ENCODE measurements around the gene PIKFYVE.
"Not testable (repeated sequence)": the region's sequence is repeated elsewhere in the genome, so short reads cannot be mapped to it uniquely, and the experiment has no call there.

Gene PIKFYVE

GRCh38 chr2:208352644-208353567 is 86.9 kb downstream of the PIKFYVE start:
- DNase-seq (ENCODE audit: low read depth in 1 of 2, low spot score in 1 of 2): no peak
- Histone ChIP-seq H3K4me3 (replicated peaks; ENCODE audit: insufficient read depth, low read length) (no peak overlapping the region), H3K27ac (replicated peaks) (no peak overlapping the region), H3K27me3 (ENCODE audit: insufficient read depth, poor library complexity, severe bottlenecking) (no peaks in the 10 kb centered on the region)
- no peak for TF ChIP-seq REST (IDR thresholded peaks at IDR 0.05; ENCODE audit: insufficient replicate concordance, low read depth)
- no peak for TF ChIP-seq CTCF (IDR thresholded peaks at IDR 0.05; ENCODE audit: insufficient read depth, low read length)
- TF ChIP-seq POLR2AphosphoS5 (IDR thresholded peaks at IDR 0.05; ENCODE audit: low read depth): no peak
- TF ChIP-seq GABPA (IDR thresholded peaks at IDR 0.05; ENCODE audit: low read depth): no peak

- no peaks in the 10 kb centered on the region for H3K27me3 ChIP-seq (ENCODE audit: insufficient read depth, poor library complexity, severe bottlenecking)
- DNase-seq (ENCODE audit: low read depth in 1 of 2, low spot score in 1 of 2): peak; percentile 56 to 65
- TF ChIP-seq GABPA (IDR thresholded peaks at IDR 0.05; ENCODE audit: low read depth): no peak
- TF ChIP-seq SPI1 (IDR thresholded peaks at IDR 0.05; ENCODE audit: borderline replicate concordance, low read depth): no peak
- no peak for TF ChIP-seq REST (IDR thresholded peaks at IDR 0.05; ENCODE audit: insufficient replicate concordance, low read depth)
- no peak; the same call in 1 of the 2 replicates for TF ChIP-seq POLR2AphosphoS5 (IDR thresholded peaks at IDR 0.05; ENCODE audit: low read depth)
- peak overlapping the region; percentile 66 for H3K27ac ChIP-seq (replicated peaks)
- H3K4me3 ChIP-seq (replicated peaks; ENCODE audit: insufficient read depth, low read length): no peak overlapping the region
These were observed 88.9 kb downstream of the PIKFYVE start for GRCh38 chr2:208354964-208355381.

- H3K4me3 ChIP-seq (replicated peaks; ENCODE audit: insufficient read depth, low read length); DNase-seq (ENCODE audit: low read depth in 1 of 2, low spot score in 1 of 2); H3K27me3 ChIP-seq (ENCODE audit: insufficient read depth, poor library complexity, severe bottlenecking); H3K27ac ChIP-seq (replicated peaks): not testable (repeated sequence)
These were observed 90.4 kb downstream of the PIKFYVE start for GRCh38 chr2:208356420-208356819.

GRCh38 chr2:208356846-208357574 is 91.0 kb downstream of the PIKFYVE start:
- H3K27ac ChIP-seq (replicated peaks): no peak overlapping the region
- no peak overlapping the region for H3K4me3 ChIP-seq (replicated peaks; ENCODE audit: insufficient read depth, low read length)
- no peak for TF ChIP-seq CTCF (IDR thresholded peaks at IDR 0.05; ENCODE audit: insufficient read depth, low read length)
- TF ChIP-seq REST (IDR thresholded peaks at IDR 0.05; ENCODE audit: insufficient replicate concordance, low read depth): no peak
- no peak for TF ChIP-seq SPI1 (IDR thresholded peaks at IDR 0.05; ENCODE audit: borderline replicate concordance, low read depth)
- no peaks in the 10 kb centered on the region for H3K27me3 ChIP-seq (ENCODE audit: insufficient read depth, poor library complexity, severe bottlenecking)
- no peak for DNase-seq (ENCODE audit: low read depth in 1 of 2, low spot score in 1 of 2)
